ENCODE data around the gene UBR4. TPM values are rescaled to one million over a fixed set of nuclear protein-coding genes. Genes with fewer than 3 reads are reported as not detected.

Gene UBR4
- total and polyA plus RNA-seq, 2 experiments from 2014 or later: 49.4 to 63.7 TPM

DNA sequence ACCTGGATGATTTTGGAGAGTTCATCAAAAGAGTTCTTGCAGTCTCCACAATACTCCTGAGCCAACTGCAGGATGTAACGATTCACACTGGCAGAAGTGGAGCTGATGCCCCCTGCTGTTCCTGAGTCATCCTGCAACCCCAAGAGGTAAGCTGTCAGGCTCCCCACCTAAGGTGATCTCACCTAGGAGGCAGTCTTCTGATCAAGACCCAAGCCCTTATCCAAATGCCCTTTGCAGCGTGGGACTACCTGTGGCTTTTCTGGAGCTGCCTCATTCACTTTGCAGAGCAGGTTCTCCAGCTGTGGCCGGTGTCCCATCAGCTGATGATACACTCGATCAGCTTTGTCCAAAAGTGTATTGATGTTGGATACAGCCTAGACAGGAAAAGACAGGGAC is 96.4 kb downstream of the UBR4 start:
- H3K79me2 ChIP-seq (ENCODE audit: insufficient read depth): no peaks in the 10 kb centered on the region
- no peaks in the 10 kb centered on the region for H3K27me3 ChIP-seq (replicated peaks; ENCODE audit: insufficient read depth)
- no peak overlapping the region for H2AFZ ChIP-seq
- WGBS, 2 experiments (ENCODE audit: low coverage in 1 of 2, low lambda C conversion rate in 2 of 2, missing lambda C conversion rate in 2 of 2): 62 to 70% methylated on average over 4 of the region's 4 CpGs
- no peak for TF ChIP-seq EZH2 (IDR thresholded peaks at IDR 0.05; ENCODE audit: insufficient read depth, poor library complexity, severe bottlenecking)
- TF ChIP-seq EZH2phosphoT487 (IDR thresholded peaks at IDR 0.05; ENCODE audit: insufficient read depth, low read depth): no peak
- in situ Hi-C loops (cut with MboI): no loop called here
- H3K9ac ChIP-seq: no peak overlapping the region
- H3K4me2 ChIP-seq (ENCODE audit: unreplicated experiment): no peak overlapping the region
- peaks cover 92% of the 10 kb centered on the region for H3K36me3 ChIP-seq (ENCODE audit: low read depth)
- no peaks in the 10 kb centered on the region for H3K4me1 ChIP-seq (ENCODE audit: insufficient read depth)
- H4K20me1 ChIP-seq (ENCODE audit: insufficient read depth): no peaks in the 10 kb centered on the region
- H3K27ac ChIP-seq: no peak overlapping the region
- H3K9me2 ChIP-seq (ENCODE audit: insufficient read depth): no peaks in the 10 kb centered on the region
- H3K4me3 ChIP-seq: no peak overlapping the region
- no peaks in the 10 kb centered on the region for H3K9me3 ChIP-seq (ENCODE audit: low read depth)
- DNase-seq: peak; percentile 47
- H3F3A ChIP-seq (ENCODE audit: insufficient read depth): 0 out of 2 replicates have a peak, but pooled peaks cover 2% of the 10 kb centered on the region

DNA sequence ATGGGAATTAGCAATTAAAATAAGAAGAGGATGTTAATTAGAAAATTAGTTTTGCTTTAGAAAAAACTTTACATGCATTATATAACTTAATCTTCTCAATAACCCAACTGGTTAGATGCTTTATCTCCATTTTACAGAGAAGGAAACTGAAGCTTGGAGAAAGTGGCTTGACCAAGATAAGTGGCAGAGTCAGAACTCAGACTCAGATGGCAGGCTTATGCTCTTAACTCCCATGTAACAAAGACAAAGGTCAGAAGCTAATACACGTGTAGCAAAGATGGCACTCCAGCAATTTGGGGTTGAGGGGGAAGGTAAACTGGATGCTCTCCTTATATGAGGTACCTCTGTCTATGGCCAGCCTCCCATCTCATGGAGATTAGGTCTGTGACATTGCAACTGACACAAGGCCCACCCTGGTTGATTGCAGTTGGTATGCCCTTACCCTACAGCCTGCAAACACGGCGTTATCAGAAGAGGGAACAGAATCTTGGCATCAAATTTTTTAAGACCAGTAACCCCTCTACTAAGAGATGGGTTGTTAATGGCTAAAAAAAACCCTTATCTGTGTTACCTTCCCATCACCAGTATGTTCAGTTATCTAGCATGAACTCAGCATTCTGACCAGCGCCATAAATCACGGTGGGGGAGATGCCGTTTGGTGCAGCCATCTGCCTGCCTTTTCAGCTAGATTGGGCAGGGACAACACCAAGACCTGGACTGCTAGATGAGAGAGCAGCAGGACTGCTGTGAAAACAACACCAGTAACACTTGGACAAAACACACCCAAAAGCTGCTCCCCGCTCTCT is 97.0 kb downstream of the UBR4 start:
- Histone ChIP-seq H3K36me3 (ENCODE audit: low read depth) (peaks cover 93% of the 10 kb centered on the region), H3K9ac (no peak overlapping the region), H3K79me2 (ENCODE audit: insufficient read depth) (no peaks in the 10 kb centered on the region), H3K4me2 (ENCODE audit: unreplicated experiment) (no peak overlapping the region), H4K20me1 (ENCODE audit: insufficient read depth) (no peaks in the 10 kb centered on the region), H3K4me1 (ENCODE audit: insufficient read depth) (no peaks in the 10 kb centered on the region), H3K27me3 (replicated peaks; ENCODE audit: insufficient read depth) (no peaks in the 10 kb centered on the region), H2AFZ (no peak overlapping the region), H3K4me3 (no peak overlapping the region), H3K27ac (no peak overlapping the region), H3F3A (ENCODE audit: insufficient read depth) (0 out of 2 replicates have a peak, but pooled peaks cover 1% of the 10 kb centered on the region), H3K9me3 (ENCODE audit: low read depth) (no peaks in the 10 kb centered on the region), H3K9me2 (ENCODE audit: insufficient read depth) (no peaks in the 10 kb centered on the region)
- WGBS, 2 experiments (ENCODE audit: low coverage in 1 of 2, low lambda C conversion rate in 2 of 2, missing lambda C conversion rate in 2 of 2): 89 to 91% methylated on average over 7 of the region's 7 CpGs
- TF ChIP-seq EZH2phosphoT487 (IDR thresholded peaks at IDR 0.05; ENCODE audit: insufficient read depth, low read depth) (no peak), EZH2 (IDR thresholded peaks at IDR 0.05; ENCODE audit: insufficient read depth, poor library complexity, severe bottlenecking) (no peak)
- no peak for DNase-seq
- in situ Hi-C loops (cut with MboI): no loop called here

DNA sequence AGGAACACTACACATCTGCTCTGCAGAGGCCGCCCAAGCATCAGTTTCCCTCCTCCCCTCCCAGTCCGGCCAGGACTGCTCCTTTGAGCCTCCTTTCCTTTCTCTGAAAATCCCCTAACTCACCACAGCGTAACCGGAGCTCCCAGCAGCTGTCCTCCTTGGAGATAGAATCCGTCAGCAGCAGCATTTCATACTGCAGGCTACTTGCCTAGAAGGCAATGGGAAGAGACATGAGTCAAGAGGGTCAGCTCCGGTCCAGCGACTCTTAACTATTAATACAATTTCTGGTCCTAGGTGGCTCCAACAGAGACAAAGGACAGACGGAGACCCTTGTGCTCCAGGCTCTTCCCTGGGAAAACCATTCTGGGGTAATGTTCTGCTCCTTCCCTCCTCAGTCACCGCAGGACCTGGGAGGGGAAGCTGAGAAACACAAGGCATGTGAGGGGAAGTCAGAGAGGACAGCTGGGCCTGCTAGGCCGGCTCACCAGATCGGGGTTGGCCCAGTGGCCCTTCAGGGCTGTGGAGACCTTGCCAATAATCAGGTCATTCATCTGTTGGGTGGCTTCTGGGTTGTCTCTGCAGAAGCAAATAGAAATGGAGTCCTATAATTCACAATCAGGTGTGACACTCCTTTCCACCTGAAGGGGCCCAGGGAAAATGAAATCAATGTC is 99.7 kb downstream of the UBR4 start:
- Histone ChIP-seq H2AFZ (no peak overlapping the region), H3K79me2 (ENCODE audit: insufficient read depth) (no peaks in the 10 kb centered on the region), H3K9me3 (ENCODE audit: low read depth) (no peaks in the 10 kb centered on the region), H3K4me3 (no peak overlapping the region), H3K9ac (no peak overlapping the region), H3K4me1 (ENCODE audit: insufficient read depth) (no peaks in the 10 kb centered on the region), H3F3A (ENCODE audit: insufficient read depth) (0 out of 2 replicates have a peak, but pooled peaks cover 7% of the 10 kb centered on the region), H3K27me3 (replicated peaks; ENCODE audit: insufficient read depth) (no peaks in the 10 kb centered on the region), H3K4me2 (ENCODE audit: unreplicated experiment) (no peak overlapping the region), H3K27ac (no peak overlapping the region), H3K36me3 (ENCODE audit: low read depth) (peaks cover 89% of the 10 kb centered on the region), H4K20me1 (ENCODE audit: insufficient read depth) (no peaks in the 10 kb centered on the region), H3K9me2 (ENCODE audit: insufficient read depth) (no peaks in the 10 kb centered on the region)
- in situ Hi-C loops (cut with MboI): no loop called here
- DNase-seq: no peak
- TF ChIP-seq EZH2 (IDR thresholded peaks at IDR 0.05; ENCODE audit: insufficient read depth, poor library complexity, severe bottlenecking) (no peak), EZH2phosphoT487 (IDR thresholded peaks at IDR 0.05; ENCODE audit: insufficient read depth, low read depth) (no peak)
- WGBS, 2 experiments (ENCODE audit: low coverage in 1 of 2, low lambda C conversion rate in 2 of 2, missing lambda C conversion rate in 2 of 2): 90 to 94% methylated on average over 11 of the region's 11 CpGs

DNA sequence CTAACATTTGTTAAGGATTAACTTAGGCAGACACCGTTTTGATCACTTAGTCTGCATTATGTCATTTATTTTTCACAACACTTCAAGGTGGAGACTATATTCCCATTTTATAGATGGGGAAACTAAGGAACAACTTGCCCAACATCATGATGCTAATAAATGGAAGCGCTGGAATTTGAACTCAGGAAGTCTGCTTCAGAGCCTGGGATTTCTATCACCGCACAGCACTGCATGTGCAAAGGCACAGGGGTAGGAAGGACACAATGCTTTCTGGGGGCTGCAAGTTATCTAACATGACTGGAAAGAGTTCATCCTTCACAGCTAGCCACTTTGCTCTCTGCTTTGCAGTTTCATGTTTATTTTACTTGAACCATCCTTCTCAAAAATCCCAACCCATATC is 100.5 kb downstream of the UBR4 start:
- no peaks in the 10 kb centered on the region for H3K9me2 ChIP-seq (ENCODE audit: insufficient read depth)
- DNase-seq: no peak
- 0 out of 2 replicates have a peak, but pooled peaks cover 7% of the 10 kb centered on the region for H3F3A ChIP-seq (ENCODE audit: insufficient read depth)
- H3K9ac ChIP-seq: no peak overlapping the region
- H3K27ac ChIP-seq: no peak overlapping the region
- no peak overlapping the region for H2AFZ ChIP-seq
- H3K4me2 ChIP-seq (ENCODE audit: unreplicated experiment): no peak overlapping the region
- H3K36me3 ChIP-seq (ENCODE audit: low read depth): peaks cover 91% of the 10 kb centered on the region
- H3K4me1 ChIP-seq (ENCODE audit: insufficient read depth): no peaks in the 10 kb centered on the region
- TF ChIP-seq EZH2 (IDR thresholded peaks at IDR 0.05; ENCODE audit: insufficient read depth, poor library complexity, severe bottlenecking): no peak
- TF ChIP-seq EZH2phosphoT487 (IDR thresholded peaks at IDR 0.05; ENCODE audit: insufficient read depth, low read depth): no peak
- H3K27me3 ChIP-seq (replicated peaks; ENCODE audit: insufficient read depth): no peaks in the 10 kb centered on the region
- 79 to 89% methylated on average over 3 of the region's 3 CpGs for WGBS, 2 experiments (ENCODE audit: low coverage in 1 of 2, low lambda C conversion rate in 2 of 2, missing lambda C conversion rate in 2 of 2)
- in situ Hi-C loops (cut with MboI): no loop called here
- H3K9me3 ChIP-seq (ENCODE audit: low read depth): no peaks in the 10 kb centered on the region
- no peaks in the 10 kb centered on the region for H3K79me2 ChIP-seq (ENCODE audit: insufficient read depth)
- no peak overlapping the region for H3K4me3 ChIP-seq
- H4K20me1 ChIP-seq (ENCODE audit: insufficient read depth): no peaks in the 10 kb centered on the region

Data from GM23248 (cell line).